ENCODE data around the gene TMEM252. TPM values are rescaled to one million over a fixed set of nuclear protein-coding genes. Genes with fewer than 3 reads are reported as not detected.

The TMEM252 gene, protein sequence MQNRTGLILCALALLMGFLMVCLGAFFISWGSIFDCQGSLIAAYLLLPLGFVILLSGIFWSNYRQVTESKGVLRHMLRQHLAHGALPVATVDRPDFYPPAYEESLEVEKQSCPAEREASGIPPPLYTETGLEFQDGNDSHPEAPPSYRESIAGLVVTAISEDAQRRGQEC
- not detected in 2 replicates for total RNA-seq (2012; rRNA removed)

DNA sequence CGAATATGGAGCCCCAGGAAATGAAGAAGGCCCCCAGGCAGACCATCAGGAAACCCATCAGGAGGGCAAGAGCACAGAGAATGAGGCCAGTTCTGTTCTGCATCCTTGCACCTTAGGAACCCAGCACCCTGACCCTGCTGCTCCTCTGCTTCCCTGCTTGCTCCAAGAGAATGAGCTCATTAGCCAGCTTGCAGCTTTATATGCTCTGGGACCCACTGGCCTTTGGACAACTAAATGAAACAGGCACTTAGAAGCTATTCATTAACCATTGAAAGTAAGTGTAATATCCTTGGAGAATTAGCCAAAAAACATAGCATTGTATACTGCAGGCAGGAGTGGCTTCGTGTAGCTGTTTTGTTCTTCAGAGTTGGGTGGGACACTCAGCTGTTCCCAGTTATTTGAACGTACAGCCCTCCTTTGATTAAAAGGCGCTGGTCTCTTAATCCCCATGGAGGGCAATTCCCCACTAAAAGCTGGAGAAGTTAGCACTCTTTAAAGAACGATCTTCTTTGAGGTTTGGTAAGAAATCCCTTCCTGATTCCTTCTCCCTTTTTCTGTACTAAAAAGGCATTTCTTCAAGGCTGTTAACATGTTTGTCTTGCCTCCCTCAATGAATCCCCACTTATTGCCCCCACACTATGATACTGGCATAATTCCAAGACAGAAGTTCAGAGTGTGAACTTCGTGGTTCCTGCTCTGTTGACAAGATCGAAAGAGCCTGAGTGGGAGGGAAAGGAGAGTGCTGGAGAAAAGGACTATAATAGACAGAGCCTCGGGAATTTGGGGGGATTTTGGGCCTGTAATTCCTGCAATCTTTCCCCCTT is at the start of gene TMEM252:
TSS of gene TMEM252 (minus strand) at position 172 of the 824 bp plus-strand sequence. CDS start at position 103, 69 bp downstream.
- Histone ChIP-seq H3K4me3 (ENCODE audit: low read length) (no peak within 1 kb of the TSS), H3K4me2 (ENCODE audit: low read length) (no peak within 1 kb of the TSS), H3K9me3 (replicated peaks; ENCODE audit: low read length) (no peaks in the 10 kb centered on the region), H3K9ac (ENCODE audit: low read depth, low read length) (no peak within 1 kb of the TSS), H3K36me3 (ENCODE audit: insufficient read depth, low read length) (no peaks in the 10 kb centered on the region), H3K4me1 (ENCODE audit: control insufficient read depth, insufficient read depth, low read length) (no peaks in the 10 kb centered on the region), H3K27me3 (ENCODE audit: control insufficient read depth, insufficient read depth, low read length) (peaks cover 5% of the 10 kb centered on the region)

DNA sequence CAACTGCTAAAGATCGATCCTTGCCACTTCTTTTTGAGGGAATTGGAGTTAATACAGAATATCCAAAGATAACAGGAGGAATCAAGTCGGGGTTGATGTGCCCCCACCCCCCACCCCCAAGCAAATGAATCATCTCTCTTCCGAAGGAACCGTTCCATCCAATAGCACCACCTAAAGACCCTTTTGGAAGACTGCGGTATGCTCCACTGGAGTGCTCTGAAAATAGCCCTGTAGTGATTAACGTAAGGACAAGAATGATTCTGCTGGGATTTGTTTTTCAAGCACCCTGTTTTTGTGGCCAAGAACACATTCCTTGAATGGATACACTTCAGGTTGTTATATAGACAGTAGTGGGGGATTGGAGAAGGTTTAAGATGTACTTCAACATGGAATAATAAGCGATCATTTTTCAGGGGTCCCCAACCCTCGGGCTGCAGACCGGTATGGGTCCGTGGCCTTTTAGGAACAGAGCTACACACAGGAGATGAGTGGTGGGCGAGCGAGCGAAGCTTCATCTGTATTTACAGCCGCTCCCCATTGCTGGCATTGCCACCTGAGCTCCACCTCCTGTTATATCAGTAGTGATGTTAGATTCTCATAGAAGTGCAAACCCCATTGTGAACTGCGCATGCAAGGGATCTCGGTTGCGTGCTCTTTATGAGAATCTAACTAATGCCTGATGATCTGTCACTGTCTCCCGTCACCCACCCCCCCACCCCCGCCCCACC is 44.5 kb upstream of the TMEM252 start:
- Histone ChIP-seq H3K36me3 (ENCODE audit: insufficient read depth, low read length) (no peaks in the 10 kb centered on the region), H3K27me3 (ENCODE audit: control insufficient read depth, insufficient read depth, low read length) (no peaks in the 10 kb centered on the region), H3K9me3 (replicated peaks; ENCODE audit: low read length) (no peaks in the 10 kb centered on the region), H3K9ac (ENCODE audit: low read depth, low read length) (no peak overlapping the region), H3K4me1 (ENCODE audit: control insufficient read depth, insufficient read depth, low read length) (no peaks in the 10 kb centered on the region), H3K4me3 (ENCODE audit: low read length) (no peak overlapping the region), H3K4me2 (ENCODE audit: low read length) (no peak overlapping the region)

DNA sequence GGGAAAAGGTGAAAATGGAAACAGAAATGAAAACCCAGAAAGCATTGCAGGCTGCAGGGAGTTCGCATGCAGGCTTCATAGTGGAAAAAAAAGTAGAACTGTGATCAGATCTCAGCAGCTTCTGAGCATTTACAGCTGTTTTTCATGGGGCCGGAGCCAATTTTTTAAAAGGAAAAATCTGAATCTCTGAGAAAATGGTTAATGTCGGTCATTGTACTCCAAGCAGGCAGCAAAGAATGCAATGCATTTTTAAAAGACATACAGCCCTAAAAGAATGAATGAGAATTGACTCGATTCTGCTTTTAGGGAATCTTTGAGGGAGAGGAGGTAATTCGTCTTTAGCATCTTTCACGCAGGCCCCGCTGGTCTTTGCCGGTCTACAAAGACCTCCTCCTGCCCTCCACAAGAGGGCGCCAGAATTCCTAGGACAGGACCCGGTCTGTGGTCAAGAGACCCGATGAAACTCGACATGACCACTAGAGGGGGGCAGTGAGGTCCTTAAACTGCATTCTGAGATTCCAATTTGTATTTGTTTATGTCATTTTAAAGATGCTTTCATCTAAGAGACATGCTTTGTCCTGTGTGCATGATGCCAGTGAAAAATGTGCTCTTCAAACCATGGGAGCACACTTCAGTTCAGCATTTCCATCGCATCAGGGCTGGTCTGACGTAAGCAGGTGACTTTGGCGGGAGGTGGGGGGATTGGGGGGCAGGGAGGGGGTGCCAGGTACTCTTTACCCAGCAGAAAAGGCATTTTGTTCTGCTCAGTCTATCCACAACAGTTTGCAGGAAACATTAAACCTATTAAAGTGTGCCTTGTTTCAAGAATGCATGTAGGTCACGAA is 43.7 kb upstream of the TMEM252 start:
- Histone ChIP-seq H3K9me3 (replicated peaks; ENCODE audit: low read length) (no peaks in the 10 kb centered on the region), H3K27me3 (ENCODE audit: control insufficient read depth, insufficient read depth, low read length) (no peaks in the 10 kb centered on the region), H3K36me3 (ENCODE audit: insufficient read depth, low read length) (no peaks in the 10 kb centered on the region), H3K4me1 (ENCODE audit: control insufficient read depth, insufficient read depth, low read length) (no peaks in the 10 kb centered on the region), H3K4me3 (ENCODE audit: low read length) (no peak overlapping the region), H3K4me2 (ENCODE audit: low read length) (no peak overlapping the region), H3K9ac (ENCODE audit: low read depth, low read length) (no peak overlapping the region)

DNA sequence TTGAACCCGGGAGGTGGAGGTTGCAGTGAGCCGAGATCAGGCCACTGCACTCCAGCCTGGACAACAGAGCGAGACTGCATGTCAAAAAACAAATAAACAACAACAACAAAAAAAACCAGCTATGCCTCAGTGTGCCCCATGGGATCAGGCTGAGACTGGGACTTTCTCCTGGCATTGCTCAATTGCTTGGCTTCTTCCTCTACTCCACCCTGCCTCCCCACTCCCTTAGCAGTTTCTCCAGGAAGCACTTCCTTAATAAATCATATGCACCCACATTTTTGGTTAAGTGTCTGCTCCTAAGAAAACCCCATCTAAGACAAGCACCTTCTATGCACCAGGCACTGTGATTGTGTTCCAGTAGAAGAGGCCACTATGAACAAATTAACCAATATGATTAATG is 41.0 kb upstream of the TMEM252 start:
- no peak overlapping the region for H3K9ac ChIP-seq (ENCODE audit: low read depth, low read length)
- no peaks in the 10 kb centered on the region for H3K9me3 ChIP-seq (replicated peaks; ENCODE audit: low read length)
- no peak overlapping the region for H3K4me2 ChIP-seq (ENCODE audit: low read length)
- no peaks in the 10 kb centered on the region for H3K27me3 ChIP-seq (ENCODE audit: control insufficient read depth, insufficient read depth, low read length)
- no peaks in the 10 kb centered on the region for H3K4me1 ChIP-seq (ENCODE audit: control insufficient read depth, insufficient read depth, low read length)
- no peak overlapping the region for H3K4me3 ChIP-seq (ENCODE audit: low read length)
- H3K36me3 ChIP-seq (ENCODE audit: insufficient read depth, low read length) = no peaks in the 10 kb centered on the region

DNA sequence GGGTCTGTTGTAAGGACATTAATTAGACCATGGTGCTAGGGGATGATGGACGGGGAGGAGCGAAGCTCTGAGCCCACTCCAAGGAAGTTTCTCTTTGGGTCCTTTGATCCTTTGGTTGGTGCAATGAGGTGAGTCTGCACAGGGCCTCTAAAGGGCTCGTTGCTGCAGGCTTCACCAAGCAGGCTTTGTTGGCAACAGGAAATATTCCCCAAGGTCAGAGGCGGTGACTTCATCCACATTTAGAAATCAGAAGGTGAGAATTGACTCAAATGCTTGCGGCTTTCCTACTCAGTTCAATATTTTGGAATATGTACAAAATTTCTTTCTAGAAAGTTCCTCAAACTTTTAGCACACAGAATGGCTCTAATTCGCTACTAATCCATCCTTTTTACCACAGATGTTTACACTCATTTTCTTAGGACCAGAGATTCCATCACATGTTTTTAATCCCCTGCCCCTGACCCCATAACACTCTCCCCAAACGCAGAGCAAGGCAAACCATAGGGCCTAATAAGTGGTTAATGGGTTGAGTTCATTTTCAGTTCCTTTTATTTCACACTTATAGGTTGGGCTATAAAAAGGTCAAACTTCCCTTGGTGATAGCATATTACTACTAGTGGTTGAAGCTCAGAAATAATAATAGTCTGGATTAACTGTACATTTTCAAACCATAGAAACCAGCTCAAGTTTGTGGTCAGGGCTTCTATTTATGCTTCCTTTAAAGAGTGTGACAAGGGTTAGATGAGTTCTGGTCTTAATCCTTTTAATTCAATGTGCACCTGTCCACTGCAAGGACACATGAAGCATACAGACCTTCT is 37.3 kb upstream of the TMEM252 start:
- no peak overlapping the region for H3K4me2 ChIP-seq (ENCODE audit: low read length)
- no peaks in the 10 kb centered on the region for H3K9me3 ChIP-seq (replicated peaks; ENCODE audit: low read length)
- no peaks in the 10 kb centered on the region for H3K27me3 ChIP-seq (ENCODE audit: control insufficient read depth, insufficient read depth, low read length)
- H3K4me3 ChIP-seq (ENCODE audit: low read length) = no peak overlapping the region
- H3K9ac ChIP-seq (ENCODE audit: low read depth, low read length) = no peak overlapping the region
- H3K4me1 ChIP-seq (ENCODE audit: control insufficient read depth, insufficient read depth, low read length) = no peaks in the 10 kb centered on the region
- no peaks in the 10 kb centered on the region for H3K36me3 ChIP-seq (ENCODE audit: insufficient read depth, low read length)

DNA sequence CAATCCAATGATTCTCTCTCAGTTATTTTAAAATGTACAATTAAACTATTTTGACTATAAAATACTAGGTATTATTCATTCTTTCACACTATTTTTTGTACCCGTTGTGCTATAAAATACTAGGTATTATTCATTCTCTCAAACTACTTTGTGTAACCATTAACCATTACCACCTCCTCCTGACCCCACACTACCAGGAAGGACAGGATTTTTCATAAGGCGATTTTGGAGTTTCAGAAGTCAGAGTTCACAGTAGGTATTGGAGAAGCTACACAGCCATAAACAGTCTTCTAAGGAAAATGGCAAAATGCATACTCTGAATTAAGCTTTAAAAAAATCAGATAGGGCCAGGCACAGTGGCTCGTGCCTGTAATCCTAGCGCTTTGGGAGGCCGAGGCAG is 35.1 kb upstream of the TMEM252 start:
- Histone ChIP-seq H3K4me2 (ENCODE audit: low read length) (no peak overlapping the region), H3K27me3 (ENCODE audit: control insufficient read depth, insufficient read depth, low read length) (no peaks in the 10 kb centered on the region), H3K9ac (ENCODE audit: low read depth, low read length) (no peak overlapping the region)

DNA sequence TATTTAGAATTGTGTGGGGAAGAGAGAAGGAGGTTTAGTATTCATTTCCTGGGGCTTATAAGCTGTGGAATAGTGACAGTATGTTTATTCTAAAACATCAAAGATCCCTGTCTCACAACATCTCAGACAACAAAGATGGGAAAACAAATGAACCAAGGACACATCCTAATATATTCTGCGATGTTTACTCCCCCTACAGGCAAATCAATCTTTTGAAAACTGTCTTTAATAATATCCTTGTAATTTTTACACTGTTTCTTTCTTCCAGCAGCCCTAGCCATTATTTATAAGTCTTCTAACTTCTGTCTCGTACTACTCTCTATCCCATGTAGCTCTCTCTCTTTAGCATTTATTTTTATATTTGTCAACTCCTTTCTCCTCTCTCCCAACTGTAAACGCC is 33.5 kb upstream of the TMEM252 start:
- Histone ChIP-seq H3K9ac (ENCODE audit: low read depth, low read length) (no peak overlapping the region), H3K4me3 (ENCODE audit: low read length) (no peak overlapping the region), H3K36me3 (ENCODE audit: insufficient read depth, low read length) (no peaks in the 10 kb centered on the region), H3K4me2 (ENCODE audit: low read length) (no peak overlapping the region), H3K9me3 (replicated peaks; ENCODE audit: low read length) (no peaks in the 10 kb centered on the region), H3K27me3 (ENCODE audit: control insufficient read depth, insufficient read depth, low read length) (no peaks in the 10 kb centered on the region), H3K4me1 (ENCODE audit: control insufficient read depth, insufficient read depth, low read length) (no peaks in the 10 kb centered on the region)

More for the DNA sequence above, 35.1 kb upstream of the TMEM252 start:
- Histone ChIP-seq H3K36me3 (ENCODE audit: insufficient read depth, low read length) (no peaks in the 10 kb centered on the region), H3K4me3 (ENCODE audit: low read length) (no peak overlapping the region), H3K4me1 (ENCODE audit: control insufficient read depth, insufficient read depth, low read length) (no peaks in the 10 kb centered on the region), H3K9me3 (replicated peaks; ENCODE audit: low read length) (no peaks in the 10 kb centered on the region)

DNA sequence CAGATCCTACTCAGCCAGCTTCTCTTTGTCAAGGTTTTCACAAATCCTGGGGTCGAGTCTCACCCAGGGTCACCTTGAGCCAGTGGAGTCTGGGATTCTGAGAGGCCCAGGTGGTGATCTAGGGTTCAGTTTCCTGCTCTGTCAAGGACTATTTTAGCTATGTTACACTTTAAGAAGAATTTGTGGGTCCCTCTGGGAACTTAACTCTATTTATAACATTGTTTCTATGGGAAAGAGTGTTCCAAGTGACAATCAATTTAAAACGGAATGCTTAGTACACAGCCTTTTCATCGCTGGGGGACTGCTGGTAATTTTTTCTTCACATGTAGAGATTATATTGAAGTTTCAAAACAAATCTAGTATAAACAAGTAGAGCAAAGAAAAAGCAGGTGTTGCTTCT is 26.9 kb upstream of the TMEM252 start:
- Histone ChIP-seq H3K27me3 (ENCODE audit: control insufficient read depth, insufficient read depth, low read length) (no peaks in the 10 kb centered on the region), H3K9ac (ENCODE audit: low read depth, low read length) (no peak overlapping the region), H3K36me3 (ENCODE audit: insufficient read depth, low read length) (no peaks in the 10 kb centered on the region), H3K4me3 (ENCODE audit: low read length) (no peak overlapping the region), H3K9me3 (replicated peaks; ENCODE audit: low read length) (no peaks in the 10 kb centered on the region), H3K4me1 (ENCODE audit: control insufficient read depth, insufficient read depth, low read length) (no peaks in the 10 kb centered on the region), H3K4me2 (ENCODE audit: low read length) (no peak overlapping the region)

DNA sequence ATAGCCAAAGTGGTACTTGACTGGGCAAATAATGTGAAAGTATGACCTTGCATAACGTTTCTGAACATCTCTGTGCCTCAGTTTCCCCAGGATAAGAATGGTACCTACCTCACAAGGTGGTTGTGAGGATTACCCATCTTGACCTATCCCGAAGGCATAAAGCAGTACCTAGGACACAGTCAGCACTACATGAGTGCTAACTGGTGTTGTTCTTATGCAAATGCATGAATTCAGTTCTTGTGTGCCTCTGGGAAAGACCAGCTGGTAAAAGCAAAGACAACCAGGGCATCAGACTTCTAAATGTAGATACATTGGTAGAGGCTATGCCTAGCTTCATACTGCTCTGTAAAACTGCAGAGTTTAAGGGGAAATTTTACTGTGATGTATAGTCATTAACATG is 21.8 kb upstream of the TMEM252 start:
- no peak overlapping the region for H3K4me3 ChIP-seq (ENCODE audit: low read length)
- no peak overlapping the region for H3K4me2 ChIP-seq (ENCODE audit: low read length)
- H3K36me3 ChIP-seq (ENCODE audit: insufficient read depth, low read length) = no peaks in the 10 kb centered on the region
- no peak overlapping the region for H3K9ac ChIP-seq (ENCODE audit: low read depth, low read length)
- H3K9me3 ChIP-seq (replicated peaks; ENCODE audit: low read length) = no peaks in the 10 kb centered on the region
- no peaks in the 10 kb centered on the region for H3K27me3 ChIP-seq (ENCODE audit: control insufficient read depth, insufficient read depth, low read length)
- no peaks in the 10 kb centered on the region for H3K4me1 ChIP-seq (ENCODE audit: control insufficient read depth, insufficient read depth, low read length)

DNA sequence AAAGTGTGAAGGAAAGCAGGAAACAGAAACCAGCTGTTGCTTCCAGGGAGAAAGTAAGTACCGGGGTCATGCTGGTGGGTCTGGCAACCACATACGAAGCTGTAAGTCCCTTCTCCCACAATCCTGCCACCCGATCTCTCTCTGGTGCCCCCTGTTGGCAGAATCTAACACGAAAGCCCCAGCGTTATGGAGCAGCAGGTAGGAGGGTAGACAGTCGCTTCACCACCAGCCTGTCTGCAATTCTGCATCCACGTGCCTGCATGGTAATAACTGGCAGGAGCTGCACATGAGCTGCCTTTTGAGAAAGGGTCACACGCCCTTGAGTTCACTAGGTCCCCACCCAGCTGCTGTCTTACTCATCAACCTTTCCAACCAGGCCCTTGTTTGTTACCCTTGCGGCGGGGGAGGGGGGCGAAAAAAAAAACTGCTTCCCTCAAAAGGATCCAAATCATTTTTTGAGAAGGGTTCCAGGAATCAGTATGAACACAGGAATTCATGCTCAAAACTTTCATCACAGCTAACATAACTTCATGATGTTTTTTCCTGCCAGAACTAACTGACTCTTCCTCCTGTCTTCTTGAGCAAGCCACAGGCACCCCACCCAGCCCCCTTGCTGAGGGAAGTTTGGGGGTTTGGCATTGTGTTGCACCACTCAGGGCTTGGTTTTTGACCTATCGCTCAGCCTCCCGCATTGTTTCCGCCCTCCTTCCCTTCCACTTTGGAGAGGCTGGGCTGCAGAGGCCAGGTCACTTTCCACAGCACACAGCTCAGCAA is 19.6 kb upstream of the TMEM252 start:
- H3K27me3 ChIP-seq (ENCODE audit: control insufficient read depth, insufficient read depth, low read length) = no peaks in the 10 kb centered on the region
- H3K4me2 ChIP-seq (ENCODE audit: low read length) = no peak overlapping the region
- no peak overlapping the region for H3K9ac ChIP-seq (ENCODE audit: low read depth, low read length)
- H3K9me3 ChIP-seq (replicated peaks; ENCODE audit: low read length) = no peaks in the 10 kb centered on the region
- no peaks in the 10 kb centered on the region for H3K36me3 ChIP-seq (ENCODE audit: insufficient read depth, low read length)
- no peak overlapping the region for H3K4me3 ChIP-seq (ENCODE audit: low read length)
- H3K4me1 ChIP-seq (ENCODE audit: control insufficient read depth, insufficient read depth, low read length) = no peaks in the 10 kb centered on the region
